ENCODE results near the gene SPRR1B.

GRCh38 chr1:153070243-153070642, 39.2 kb downstream of the SPRR1B start:
- no peak for TF ChIP-seq CTCF (IDR thresholded peaks at IDR 0.05)
- TF ChIP-seq POLR2A (IDR thresholded peaks at IDR 0.05): no peak
